Stimulated activated naive CD8-positive, alpha-beta T cell treated with anti-CD3 and anti-CD28 coated beads, Interleukin-15, amount 100 ng/mL, for 72 hours (primary cell): Measurements from ENCODE around the gene COG1.
"Not testable (repeated sequence)": the region's sequence is repeated elsewhere in the genome, so short reads cannot be mapped to it uniquely, and the experiment has no call there.

Experiments
- ATAC-seq: fragments of 150-1000 bp; cut with Tn5 transposase; 2 replicates; pipeline ENCODE4 v1.10.0; 2021; ENCODE audit warnings: mild to moderate bottlenecking, moderate library complexity
- DNase-seq, 2 donors: peaks; one replicate each; pipeline ENCODE4 v3.0.0; 2021 to 2022
- H3K27ac Mint-ChIP-seq, 2 donors: one replicate each; pipeline ENCODE4 v1.8.0; 2022; ENCODE audit warnings: mild to moderate bottlenecking in 2 of 2, mixed read lengths in 2 of 2, moderate library complexity in 2 of 2
- H3K27me3 Mint-ChIP-seq: one replicate; pipeline ENCODE4 v1.8.0; 2022; ENCODE audit warnings: mixed read lengths
- H3K4me1 Mint-ChIP-seq: one replicate; pipeline ENCODE4 v1.8.0; 2022; ENCODE audit warnings: mild to moderate bottlenecking, mixed read lengths
- H3K4me3 Mint-ChIP-seq, 2 donors: one replicate each; pipeline ENCODE4 v1.8.0; 2022; ENCODE audit warnings: mild to moderate bottlenecking in 2 of 2, mixed read lengths in 2 of 2, moderate library complexity in 1 of 2
- H3K9me3 Mint-ChIP-seq, 2 donors: one replicate each; pipeline ENCODE4 v1.8.0; 2022; ENCODE audit warnings: mixed read lengths in 2 of 2

Gene COG1, protein sequence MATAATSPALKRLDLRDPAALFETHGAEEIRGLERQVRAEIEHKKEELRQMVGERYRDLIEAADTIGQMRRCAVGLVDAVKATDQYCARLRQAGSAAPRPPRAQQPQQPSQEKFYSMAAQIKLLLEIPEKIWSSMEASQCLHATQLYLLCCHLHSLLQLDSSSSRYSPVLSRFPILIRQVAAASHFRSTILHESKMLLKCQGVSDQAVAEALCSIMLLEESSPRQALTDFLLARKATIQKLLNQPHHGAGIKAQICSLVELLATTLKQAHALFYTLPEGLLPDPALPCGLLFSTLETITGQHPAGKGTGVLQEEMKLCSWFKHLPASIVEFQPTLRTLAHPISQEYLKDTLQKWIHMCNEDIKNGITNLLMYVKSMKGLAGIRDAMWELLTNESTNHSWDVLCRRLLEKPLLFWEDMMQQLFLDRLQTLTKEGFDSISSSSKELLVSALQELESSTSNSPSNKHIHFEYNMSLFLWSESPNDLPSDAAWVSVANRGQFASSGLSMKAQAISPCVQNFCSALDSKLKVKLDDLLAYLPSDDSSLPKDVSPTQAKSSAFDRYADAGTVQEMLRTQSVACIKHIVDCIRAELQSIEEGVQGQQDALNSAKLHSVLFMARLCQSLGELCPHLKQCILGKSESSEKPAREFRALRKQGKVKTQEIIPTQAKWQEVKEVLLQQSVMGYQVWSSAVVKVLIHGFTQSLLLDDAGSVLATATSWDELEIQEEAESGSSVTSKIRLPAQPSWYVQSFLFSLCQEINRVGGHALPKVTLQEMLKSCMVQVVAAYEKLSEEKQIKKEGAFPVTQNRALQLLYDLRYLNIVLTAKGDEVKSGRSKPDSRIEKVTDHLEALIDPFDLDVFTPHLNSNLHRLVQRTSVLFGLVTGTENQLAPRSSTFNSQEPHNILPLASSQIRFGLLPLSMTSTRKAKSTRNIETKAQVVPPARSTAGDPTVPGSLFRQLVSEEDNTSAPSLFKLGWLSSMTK

DNA sequence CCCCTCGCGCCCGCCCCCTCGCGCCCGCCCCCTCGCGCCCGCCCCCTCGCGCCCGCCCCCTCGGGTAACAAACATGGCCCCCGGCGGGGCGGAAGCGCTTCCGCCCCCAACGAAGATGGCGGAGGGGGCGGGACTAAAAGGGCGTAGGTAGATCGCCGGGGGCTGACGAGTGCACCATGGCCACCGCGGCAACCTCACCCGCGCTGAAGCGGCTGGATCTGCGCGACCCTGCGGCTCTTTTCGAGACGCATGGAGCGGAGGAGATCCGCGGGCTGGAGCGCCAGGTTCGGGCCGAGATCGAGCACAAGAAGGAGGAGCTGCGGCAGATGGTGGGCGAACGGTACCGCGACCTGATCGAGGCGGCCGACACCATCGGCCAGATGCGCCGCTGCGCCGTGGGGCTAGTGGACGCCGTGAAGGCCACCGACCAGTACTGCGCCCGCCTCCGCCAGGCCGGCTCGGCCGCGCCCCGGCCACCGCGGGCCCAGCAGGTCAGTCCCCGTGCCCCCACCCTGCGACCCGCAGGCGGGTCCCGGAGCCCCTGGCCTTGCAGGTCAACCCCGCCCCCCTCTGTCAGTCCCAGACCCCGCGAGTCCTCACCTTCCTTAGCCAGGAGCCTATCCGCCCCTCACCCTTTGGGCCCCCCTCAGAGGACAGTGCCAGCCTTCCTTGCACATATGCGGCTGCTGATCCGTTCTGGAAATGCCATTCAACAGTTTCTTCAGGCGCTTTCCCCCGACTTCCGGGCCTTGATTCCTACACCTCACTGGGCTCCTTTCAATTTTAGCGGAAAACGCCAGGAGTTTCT is at the start of gene COG1:
Gene COG1 (plus strand): TSS at position 162 of the 808 bp plus-strand sequence. CDS start 15 bp downstream, at position 177.
- ATAC-seq (peak; percentile 83), DNase-seq (peak; percentile 66 to 69)
- Mint-ChIP-seq H3K27me3 (no peaks in the 10 kb centered on the region), H3K4me3 (peak within 1 kb of the TSS; percentile 97 to 98), H3K9me3 (no peaks in the 10 kb centered on the region), H3K4me1 (peaks cover 43% of the 10 kb centered on the region), H3K27ac (peak within 1 kb of the TSS; percentile 98)

DNA sequence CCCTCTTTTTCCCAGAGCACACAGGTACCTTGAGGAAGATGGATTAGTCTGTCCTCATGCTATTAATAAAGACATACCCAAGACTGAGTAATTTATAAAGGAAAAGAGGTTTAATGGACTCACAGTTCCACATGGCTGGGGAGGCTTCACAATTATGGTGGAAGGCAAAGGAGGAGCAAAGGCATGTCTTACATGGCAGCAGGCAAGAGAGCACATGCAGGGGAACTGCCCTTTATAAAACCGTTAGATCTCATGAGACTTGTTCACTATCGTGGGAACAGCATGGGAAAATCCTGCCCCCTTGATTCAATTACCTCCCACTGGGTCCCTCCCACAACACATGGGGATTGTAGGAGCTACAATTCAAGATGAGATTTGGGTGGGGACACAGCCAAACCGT is 48.6 kb upstream of the COG1 start:
- ATAC-seq, DNase-seq, H3K4me3 Mint-ChIP-seq, H3K27ac Mint-ChIP-seq: not testable (repeated sequence)
- Mint-ChIP-seq H3K4me1 (peaks cover 19% of the 10 kb centered on the region), H3K27me3 (peaks cover 16% of the 10 kb centered on the region), H3K9me3 (peaks cover 17 to 20% of the 10 kb centered on the region in 2 donors)

DNA sequence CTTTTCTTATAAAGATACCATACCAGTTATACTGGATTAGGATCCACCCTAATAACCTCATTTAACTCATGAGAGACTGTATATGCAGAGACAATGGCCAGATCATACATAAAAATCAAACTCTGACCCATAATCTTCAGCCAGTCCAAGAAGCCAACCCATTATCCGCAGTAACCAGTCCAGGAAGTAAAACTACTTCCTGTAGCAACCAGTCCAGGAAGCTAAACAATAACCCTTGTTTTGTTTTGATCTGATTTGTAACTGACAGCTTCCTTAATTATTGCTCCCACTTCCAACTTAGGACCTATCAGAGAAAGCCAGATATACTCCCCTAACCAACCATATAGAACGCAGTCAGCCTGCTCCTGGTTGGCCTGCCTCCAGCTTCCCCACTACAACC is 47.2 kb upstream of the COG1 start:
- H3K9me3 Mint-ChIP-seq, result peaks cover 17 to 25% of the 10 kb centered on the region in 2 donors
- ATAC-seq (no peak), DNase-seq (no peak)
- peaks cover 21% of the 10 kb centered on the region for H3K27me3 Mint-ChIP-seq
- no peak overlapping the region for H3K27ac Mint-ChIP-seq
- peaks cover 19% of the 10 kb centered on the region for H3K4me1 Mint-ChIP-seq
- no peak overlapping the region for H3K4me3 Mint-ChIP-seq

DNA sequence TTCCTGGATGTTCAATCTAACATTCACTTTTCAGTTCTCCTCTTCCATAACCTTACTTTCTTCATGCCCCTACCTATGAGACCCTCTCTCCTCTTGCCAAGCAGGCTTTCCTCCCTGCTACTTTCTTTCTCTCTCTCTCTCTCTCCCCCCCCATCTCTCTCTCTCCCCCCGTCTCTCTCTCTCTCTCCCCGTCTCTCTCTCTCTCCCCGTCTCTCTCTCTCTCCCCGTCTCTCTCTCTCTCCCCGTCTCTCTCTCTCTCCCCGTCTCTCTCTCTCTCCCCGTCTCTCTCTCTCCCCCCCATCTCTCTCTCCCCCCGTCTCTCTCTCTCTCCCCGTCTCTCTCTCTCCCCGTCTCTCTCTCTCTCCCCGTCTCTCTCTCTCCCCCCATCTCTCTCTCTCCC is 45.1 kb upstream of the COG1 start:
- Mint-ChIP-seq H3K27me3 (peaks cover 18% of the 10 kb centered on the region), H3K4me1 (peaks cover 18% of the 10 kb centered on the region), H3K9me3 (peaks cover 17 to 35% of the 10 kb centered on the region in 2 donors)
- ATAC-seq, DNase-seq, H3K4me3 Mint-ChIP-seq, H3K27ac Mint-ChIP-seq: not testable (repeated sequence)

DNA sequence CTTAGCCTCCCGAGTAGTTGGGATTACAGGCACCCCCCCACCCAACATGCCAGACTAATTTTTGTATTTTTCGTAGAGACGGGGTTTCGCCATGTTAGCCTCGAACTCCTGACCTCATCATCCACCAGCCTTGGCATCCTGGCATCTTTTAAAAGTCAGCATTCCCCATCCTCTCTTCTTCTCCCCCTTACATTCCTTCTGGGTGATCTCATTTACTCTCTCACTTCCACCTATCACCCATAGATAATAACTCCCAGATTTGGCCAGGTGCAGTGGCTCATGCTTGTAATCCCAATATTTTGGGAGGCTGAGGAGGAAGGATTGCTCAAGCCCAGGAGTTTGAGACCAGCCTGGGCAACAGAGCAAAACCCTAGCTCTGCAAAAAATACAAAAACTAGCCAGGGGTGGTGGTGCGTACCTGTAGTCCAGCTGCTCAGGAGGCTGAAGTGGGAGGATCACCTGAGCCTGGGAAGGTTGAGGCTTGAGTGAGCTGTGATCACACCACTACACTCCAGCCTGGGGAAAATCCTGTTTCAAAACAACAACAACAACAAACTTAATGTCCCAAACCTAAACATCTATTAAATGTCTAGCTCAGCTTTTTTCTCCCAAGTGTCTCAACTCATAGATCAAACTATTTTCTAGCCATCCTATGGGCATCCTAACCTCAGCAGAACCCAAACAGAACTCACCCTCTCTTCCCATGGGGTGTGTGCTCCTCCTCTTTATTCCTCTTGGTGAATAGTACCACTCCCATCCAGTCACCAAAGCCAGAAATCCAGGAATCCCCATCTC is 44.1 kb upstream of the COG1 start:
- Mint-ChIP-seq H3K27ac (no peak overlapping the region), H3K4me1 (peaks cover 9% of the 10 kb centered on the region), H3K9me3 (peaks cover 16 to 35% of the 10 kb centered on the region in 2 donors), H3K4me3 (no peak overlapping the region), H3K27me3 (peaks cover 18% of the 10 kb centered on the region)
- DNase-seq (no peak), ATAC-seq (no peak)

DNA sequence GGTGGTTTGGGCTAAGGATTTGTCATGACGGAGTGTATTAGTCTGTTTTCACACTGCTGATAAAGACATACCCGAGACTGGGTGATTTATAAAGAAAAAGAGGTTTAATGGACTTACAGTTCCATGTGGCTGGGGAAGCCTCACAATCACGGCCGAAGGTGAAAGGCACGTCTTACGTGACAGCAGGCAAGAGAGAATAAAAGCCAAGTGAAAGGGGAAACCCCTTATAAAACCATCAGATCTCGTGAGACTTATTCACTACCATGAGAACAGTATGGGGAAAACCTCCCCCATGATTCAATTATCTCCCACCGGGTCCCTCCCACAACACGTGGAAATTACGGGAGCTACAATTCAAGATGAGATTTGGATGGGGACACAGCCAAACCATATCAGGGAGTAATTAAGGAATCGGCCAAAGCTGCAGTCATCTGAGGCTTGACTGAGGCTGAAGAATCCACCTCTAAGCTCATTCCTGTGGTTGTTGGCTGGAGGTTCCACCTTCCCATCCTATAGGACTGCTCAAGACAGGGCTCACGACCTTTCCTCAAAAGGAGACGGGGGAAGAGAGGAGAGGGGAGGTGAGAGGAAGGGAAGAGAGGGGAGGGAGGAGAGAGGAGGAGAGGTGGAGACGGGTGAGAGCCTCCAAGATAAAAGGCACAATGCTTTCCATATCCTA is 42.1 kb upstream of the COG1 start:
- ATAC-seq, H3K4me1 Mint-ChIP-seq, H3K27ac Mint-ChIP-seq, DNase-seq, H3K4me3 Mint-ChIP-seq: not testable (repeated sequence)
- peaks cover 4 to 18% of the 10 kb centered on the region in 2 donors for H3K9me3 Mint-ChIP-seq
- H3K27me3 Mint-ChIP-seq, result peaks cover 24% of the 10 kb centered on the region

DNA sequence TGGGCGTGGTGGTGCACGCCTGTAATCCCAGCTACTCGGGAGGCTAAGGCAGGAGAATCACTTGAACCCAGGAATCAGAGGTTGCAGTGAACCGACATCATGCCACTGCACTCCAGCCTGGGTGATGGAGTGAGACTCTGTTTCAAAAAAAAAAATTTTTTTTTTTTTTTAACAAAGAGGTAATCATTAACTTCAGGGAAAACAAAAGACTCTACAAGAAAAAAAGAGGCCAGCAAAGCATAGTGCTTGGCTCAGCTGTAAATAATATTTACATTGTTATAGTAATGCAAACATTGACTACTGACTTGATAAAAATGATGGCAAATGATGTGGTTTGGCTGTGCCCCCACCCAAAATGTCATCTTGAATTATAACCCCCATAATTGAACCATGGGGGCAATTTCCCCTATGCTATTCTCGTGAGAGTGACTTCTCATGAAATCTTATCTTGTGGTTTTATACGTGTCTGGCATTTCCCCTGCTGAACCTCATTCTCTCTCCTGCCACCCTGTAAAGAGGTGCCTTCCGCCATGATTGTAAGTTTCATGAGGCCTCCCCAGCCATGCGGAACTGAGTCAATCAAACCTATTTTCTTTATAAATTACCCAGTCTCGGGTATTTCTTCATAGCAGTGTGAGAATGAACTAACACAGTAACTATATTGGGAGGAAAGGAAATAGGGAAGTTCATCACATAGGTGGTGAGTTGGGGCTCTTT is 40.8 kb upstream of the COG1 start:
- ATAC-seq (no peak), DNase-seq (no peak)
- Mint-ChIP-seq H3K27me3 (peaks cover 24% of the 10 kb centered on the region), H3K9me3 (peaks cover 0 to 15% of the 10 kb centered on the region in 2 donors), H3K4me3 (no peak overlapping the region), H3K4me1 (peaks cover 11% of the 10 kb centered on the region), H3K27ac (peak overlapping the region in 1 of 2 donors; percentile 58)

DNA sequence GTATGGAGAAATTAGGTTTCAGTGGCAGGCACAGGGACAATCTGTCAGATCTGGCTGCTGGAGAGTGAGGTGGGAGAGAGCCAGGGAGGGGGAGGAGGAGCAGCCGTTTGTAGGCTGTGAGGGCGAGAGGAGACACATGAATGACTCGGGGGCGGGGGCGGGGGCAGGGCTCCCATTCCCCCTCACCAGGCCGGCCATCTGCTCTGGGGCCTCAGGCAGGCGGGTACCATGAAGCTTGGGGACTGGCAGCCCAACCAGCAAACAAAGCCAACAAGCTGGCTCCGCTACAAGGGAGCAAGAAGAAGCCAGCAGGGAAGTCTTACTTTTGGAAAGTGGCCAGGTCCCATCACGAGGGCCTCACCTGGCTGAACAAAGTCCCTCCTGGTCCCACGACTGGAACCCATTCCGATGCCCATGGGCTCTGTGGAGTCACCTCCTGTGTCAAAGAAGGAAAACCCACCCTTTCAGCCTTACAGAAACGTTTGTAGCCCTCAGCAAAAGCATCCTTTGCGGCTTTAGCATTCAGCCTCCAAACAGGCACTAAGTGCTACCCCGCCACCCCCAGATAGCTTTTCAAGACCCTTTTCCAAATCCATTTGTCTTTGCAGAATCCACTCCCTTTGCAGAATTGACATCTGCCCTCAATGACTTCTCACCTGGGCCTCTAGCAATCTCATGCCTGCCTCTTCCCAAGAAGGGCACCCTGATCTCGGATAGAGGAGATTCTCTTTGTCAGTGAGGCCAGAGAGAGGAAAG is 37.3 kb upstream of the COG1 start:
- H3K4me1 Mint-ChIP-seq, result peaks cover 11% of the 10 kb centered on the region
- peaks cover 0 to 11% of the 10 kb centered on the region in 2 donors for H3K9me3 Mint-ChIP-seq
- peaks cover 31% of the 10 kb centered on the region for H3K27me3 Mint-ChIP-seq
- no peak overlapping the region for H3K4me3 Mint-ChIP-seq
- DNase-seq, result no peak
- H3K27ac Mint-ChIP-seq, result peak overlapping the region in 1 of 2 donors; percentile 5
- ATAC-seq, result no peak

DNA sequence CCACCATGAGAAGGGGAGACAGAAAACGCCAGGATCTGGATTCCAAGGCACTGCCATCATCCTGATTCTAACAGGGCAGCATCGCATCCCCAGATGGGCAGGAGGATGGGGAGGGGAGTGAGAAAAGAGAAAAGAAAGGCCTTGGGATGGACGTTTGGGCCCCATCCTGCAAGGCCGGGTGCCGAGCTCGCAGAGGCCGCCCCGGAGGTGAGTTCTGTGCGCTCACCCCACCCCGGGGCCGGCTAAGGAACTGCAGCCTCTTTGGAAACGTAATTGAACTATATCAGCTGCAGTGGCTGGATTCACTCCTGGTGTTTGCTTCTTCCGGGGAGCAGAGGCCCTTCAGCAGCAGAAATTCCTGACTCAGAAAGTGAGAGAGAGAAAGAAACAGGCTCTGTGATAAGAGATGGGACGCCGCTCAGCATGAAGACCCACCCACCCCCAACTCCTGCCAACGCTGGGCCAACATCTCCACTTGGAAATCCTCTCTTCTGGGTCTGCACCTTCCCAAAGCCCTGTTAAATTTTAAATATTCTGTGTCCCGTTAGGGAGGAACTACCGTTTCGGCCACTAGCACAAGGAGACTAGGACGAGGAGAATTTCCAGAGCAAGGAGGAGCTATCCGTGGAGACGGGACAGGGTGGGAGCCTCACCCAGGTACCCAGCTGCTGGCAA is 36.6 kb upstream of the COG1 start:
- ATAC-seq (peak; percentile 91), DNase-seq (peak; percentile 50 to 54)
- Mint-ChIP-seq H3K9me3 (peaks cover 0 to 8% of the 10 kb centered on the region in 2 donors), H3K4me3 (no peak overlapping the region), H3K27me3 (peaks cover 36% of the 10 kb centered on the region), H3K27ac (no peak overlapping the region), H3K4me1 (peaks cover 11% of the 10 kb centered on the region)

DNA sequence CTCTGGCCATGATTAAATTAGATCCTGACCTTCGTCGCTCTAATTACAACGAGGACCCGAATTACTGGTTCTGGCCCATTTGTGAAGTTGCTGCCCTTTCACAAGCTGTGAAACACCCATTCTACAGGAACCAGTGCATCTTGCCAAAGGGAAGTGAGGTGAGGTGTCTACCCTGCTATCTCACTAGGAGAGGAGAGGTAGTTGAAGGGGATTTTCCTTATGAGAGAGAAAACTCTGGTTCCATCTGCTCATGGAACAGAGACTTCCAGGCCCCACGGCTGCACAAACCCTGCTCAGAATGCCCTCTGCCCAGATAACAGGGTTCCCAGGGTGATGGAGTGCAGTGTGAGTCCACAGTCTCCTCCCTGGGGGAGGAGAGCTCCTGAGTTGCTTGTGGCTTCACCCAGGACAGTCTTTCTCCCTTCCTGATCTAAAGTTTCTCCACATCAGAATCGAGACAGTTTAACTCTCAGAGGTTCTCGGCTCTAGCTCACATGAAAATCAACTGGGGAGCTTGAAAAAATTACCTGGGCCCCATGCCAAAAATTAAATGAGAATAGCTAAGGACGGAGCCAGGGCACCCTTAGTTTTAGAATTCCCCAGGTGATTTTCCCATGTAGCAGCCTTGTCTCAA is 35.9 kb upstream of the COG1 start:
- Mint-ChIP-seq H3K27ac (no peak overlapping the region), H3K27me3 (peaks cover 43% of the 10 kb centered on the region), H3K4me3 (no peak overlapping the region), H3K9me3 (peaks cover 0 to 5% of the 10 kb centered on the region in 2 donors), H3K4me1 (peaks cover 11% of the 10 kb centered on the region)
- DNase-seq (no peak), ATAC-seq (no peak)

DNA sequence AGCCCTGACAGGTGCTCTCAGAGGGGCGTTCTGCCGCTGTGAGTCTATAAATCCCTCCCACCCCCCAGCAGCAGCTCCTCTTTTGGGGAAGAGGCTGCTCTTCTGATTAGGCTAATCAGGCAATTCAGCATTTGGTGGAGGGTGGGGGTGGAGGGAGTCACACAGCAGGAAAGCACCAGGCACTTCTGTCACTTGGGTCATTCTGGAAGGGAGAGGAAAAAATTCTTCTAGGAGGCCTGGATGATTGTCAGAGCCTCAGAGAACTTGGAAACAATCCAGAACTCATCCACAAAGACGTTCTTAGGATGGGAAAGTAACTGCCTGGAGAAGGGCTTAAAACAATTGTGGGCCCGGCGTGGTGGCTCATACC is 35.3 kb upstream of the COG1 start:
- ATAC-seq, result no peak
- Mint-ChIP-seq H3K27ac (no peak overlapping the region), H3K4me3 (no peak overlapping the region), H3K9me3 (peaks cover 0 to 1% of the 10 kb centered on the region in 2 donors), H3K4me1 (peaks cover 7% of the 10 kb centered on the region), H3K27me3 (peaks cover 48% of the 10 kb centered on the region)
- DNase-seq, result no peak

DNA sequence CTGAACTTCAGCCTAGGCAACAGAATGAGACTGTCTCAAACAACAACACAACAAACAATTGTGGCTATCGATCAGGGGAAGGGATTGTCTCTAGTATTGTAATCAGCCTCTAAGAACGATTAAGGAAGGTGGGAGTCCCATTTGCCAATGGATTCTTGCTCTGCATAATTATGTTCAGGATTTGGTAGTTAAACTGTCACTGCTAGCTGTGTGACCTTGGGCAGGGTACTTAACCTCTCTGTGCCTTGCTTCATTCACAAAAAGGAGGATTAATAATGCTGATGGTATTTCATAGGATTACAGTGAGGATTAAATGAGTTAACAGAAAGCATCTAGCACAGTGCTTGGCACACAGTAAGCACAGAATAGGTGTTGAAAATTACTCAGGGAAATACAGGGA is 34.7 kb upstream of the COG1 start:
- Mint-ChIP-seq H3K9me3 (no peaks in the 10 kb centered on the region), H3K4me1 (peaks cover 6% of the 10 kb centered on the region), H3K4me3 (no peak overlapping the region), H3K27ac (no peak overlapping the region), H3K27me3 (peaks cover 54% of the 10 kb centered on the region)
- ATAC-seq (no peak), DNase-seq (no peak)
